Fibroblast of upper back skin (primary cell): ENCODE data around the gene SVBP.
A peak's percentile ranks its signal among the peaks of the same experiment; 100 is the strongest.
"Not testable (repeated sequence)": the region's sequence is repeated elsewhere in the genome, so short reads cannot be mapped to it uniquely, and the experiment has no call there.

ENCODE experiments used
- DNase-seq: peaks from one replicate; pipeline ENCODE4 v3.0.0-alpha.2; 2013

SVBP gene

DNA sequence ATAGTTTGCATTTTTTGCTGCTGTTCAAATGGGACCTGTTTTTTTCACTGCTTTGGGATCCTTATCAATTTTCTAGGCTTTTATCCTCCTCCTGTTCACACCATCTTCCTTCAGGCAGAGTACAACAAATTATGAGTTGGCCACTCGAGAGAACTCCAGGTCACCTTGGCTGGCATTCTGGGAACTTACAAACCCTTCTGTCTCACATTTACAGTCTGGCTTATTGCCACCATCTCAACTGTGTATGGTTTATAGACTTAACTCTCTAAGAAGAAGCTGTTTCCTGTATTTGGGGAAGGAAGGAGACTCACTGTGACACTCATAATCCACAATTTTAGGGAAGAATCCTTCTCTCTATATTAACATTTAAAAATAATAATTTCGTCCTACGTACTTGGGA, 23.8 kb upstream of the SVBP start:
- no peak for DNase-seq

DNA sequence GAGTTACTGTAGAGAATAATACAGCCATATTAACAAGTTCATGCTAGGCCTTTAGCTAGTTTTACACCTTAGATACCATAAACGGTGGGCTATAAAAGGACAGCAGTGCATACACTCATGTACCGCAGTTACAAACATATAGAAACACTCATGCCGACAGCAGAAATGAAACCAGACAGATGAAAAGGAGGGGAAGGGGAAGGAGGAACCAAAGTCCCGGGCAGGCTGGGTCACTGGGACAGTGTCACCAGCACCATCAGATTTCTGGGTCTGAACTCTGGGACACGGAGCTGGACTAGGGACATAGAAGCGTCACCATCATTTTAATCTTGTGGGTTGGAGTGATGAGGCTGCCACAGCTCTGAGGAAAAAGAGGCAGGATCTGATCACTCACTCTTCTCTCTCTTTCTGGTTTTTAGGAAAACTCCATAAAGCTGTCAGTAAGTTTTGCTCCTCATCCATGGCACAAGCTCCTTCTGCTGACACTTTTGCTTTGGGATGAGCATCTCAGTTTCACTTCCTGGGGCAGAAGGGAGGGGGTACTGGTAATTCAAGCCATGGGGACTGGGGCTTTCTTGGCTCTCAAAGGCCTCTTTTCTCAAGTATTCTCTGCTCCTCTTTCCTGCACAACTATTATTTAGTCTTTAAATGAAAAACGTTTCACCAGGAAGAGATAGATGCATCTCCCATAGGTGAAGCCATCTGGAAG, 21.4 kb upstream of the SVBP start:
- no peak for DNase-seq

DNA sequence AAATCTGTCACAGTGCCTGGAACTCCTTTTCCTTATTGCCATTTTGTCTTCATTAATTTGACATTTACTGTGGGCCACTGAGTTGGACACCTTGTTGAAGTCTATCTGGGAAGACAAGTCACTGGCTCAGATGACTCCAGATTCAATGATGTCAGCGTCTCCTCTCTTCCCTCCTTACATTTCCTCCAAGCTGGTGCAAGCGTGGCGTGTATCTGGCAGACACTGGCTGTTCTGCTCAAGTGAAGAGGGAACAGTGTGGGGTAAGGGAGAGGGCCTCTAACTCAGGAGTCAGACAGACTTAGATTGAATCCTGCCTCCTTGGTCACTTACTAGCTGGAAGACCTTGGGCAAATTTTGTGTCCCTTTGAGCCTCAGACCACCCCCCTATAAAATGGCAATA, 20.5 kb upstream of the SVBP start:
- no peak for DNase-seq

DNA sequence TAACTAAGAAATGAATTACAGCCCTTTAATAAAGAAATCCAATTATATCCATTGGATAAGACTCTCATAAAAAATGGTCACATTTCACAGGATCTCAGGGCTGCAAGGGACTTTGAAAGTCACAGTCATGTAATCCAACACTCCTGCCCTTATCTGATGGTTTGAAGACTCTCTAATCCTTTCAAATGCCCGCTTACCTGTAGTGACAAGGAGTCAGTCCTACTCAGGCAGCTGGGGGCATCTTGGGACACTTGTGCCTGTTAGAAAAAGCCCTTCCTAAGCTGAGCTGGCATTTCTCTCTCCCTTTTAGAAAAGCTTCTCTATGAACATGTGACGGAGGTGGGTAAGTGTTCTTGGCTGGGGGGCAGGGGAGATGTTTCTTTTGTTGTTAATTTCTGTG, 18.2 kb upstream of the SVBP start:
- DNase-seq, result no peak

DNA sequence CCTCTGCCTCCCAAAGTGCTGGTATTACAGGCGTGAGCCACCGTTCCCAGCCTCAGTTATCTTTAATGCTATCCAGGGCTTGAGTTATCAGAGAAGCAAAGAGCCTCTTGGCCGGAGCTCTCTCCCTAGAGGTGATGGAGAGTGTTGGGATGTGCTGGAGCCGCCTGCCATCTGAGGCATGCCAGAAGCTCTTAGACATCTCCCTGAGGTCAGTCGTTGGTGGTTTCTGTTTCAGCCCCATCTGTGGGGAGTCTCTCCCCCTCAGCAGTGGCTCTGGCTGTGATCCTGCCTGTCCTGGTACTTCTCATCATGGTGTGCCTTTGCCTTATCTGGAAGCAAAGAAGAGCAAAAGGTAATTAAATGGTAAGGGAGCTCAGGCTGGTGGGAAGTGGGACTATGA, 17.6 kb upstream of the SVBP start:
- DNase-seq, result no peak

DNA sequence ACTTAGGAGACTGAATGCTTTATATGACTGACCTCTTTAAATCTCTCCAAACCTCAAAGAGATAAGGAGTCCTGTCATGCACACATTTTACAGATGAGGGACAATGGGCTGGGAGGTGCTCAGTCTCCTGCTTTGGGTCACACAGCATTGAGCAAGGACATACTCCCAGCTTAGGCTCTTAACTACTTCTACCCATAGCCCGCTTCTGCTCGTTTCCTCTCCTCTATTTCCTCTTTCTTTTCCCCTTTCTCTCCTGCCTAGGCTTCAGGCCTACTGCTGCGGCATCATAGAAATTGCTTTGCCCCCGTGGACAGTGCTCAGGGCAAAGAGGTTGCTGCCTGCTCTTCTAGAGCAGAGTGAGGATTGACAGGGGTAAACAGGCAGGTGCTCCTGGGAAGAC, 16.8 kb upstream of the SVBP start:
- no peak for DNase-seq

DNA sequence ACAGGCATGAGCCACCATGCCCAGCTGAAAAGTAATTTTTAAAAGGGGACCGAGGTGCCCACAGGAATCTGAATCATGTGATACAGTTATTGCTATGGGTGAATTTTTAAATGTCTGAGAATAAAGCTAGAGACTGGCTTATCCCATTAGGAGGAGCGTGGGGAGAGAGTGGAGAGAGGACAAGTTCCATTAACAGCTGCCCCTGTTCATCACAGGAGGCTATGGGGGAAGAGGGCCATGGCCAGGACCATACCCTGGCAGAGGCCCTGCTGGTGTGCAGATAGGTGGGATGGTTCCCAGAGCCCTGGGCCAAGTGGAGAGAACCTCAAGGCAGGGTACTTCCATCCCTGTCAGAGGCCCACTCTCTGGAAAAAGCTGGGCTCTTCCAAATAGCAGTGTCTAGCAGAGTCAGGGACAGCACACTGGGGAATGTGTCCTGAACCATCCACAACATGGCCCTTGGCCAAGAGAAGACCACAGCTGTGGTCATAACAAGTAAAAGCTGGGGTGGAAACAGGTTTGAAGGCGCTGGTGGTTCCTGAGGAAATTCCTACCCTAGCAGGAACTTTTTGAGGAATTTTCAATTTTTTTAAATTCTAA, 15.5 kb upstream of the SVBP start:
- DNase-seq, result no peak

DNA sequence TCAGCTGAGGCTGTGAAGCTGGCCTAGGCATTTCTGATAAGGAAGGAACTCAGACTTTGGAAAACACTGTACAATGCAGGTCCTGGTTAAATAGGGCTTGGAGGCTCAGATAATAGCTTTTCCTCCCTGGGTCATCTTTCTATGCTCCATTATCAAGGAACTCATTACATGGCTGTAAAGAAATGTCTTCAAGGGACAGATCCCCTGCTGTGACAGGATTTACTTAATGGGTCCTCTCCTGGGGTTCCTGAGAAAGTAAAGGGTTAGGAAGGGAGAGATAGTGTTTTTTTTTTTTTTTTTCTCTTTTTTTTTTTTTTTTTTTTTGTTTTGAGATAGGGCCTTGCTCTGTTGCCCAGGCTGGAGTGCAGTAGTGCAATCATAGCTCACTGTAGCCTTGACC, 14.1 kb upstream of the SVBP start:
- no peak for DNase-seq

DNA sequence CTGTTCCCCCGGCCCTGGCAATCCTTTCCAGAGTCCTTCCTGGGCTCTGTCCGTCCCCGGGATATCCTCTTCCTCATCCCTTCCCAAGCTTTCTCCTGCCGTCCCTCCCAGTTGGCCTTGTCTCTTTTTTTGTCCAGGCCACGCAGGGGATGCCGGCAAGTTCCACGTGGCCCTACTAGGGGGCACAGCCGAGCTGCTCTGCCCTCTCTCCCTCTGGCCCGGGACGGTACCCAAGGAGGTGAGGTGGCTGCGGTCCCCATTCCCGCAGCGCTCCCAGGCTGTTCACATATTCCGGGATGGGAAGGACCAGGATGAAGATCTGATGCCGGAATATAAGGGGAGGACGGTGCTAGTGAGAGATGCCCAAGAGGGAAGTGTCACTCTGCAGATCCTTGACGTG, 13.4 kb upstream of the SVBP start:
- DNase-seq, result no peak

DNA sequence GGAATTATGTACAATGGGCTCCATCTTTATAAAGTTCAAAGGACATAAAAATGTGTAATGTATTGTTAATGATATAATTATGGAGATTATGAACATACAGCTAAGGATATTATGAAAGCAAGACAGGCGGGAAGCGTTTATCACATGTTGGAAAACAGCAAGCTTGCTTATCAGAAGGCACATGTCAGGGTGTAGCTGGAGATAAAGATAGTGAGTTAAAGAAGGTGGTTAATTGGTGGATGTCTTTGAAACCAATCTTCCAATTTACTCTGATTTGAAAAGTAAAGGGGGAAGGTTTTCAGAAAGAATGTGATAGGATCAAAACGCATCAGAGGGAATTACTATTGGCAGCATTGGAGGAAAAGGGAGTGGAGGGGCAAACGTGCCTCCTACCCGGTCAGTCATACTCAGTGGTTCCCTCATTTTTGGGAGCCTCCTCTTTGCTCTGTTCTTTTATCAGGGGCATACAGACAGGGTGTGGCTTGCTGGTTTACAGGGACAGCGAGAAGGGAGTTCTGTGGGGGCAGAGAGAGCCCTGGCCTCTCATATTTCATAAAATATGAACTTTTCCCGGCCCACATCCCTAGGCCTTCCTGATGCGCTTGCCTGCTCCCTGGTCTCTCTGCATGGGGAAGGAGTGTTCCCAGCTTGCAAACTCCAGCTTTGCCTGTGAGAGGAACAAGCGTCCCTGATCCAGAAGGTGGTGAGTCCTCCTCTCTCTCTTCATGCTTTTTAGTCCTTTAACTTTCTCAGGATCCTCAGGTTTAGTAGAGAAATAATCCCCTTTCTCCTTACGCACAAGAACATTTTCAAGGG, 8.0 kb upstream of the SVBP start:
- DNase-seq, result no peak

DNA sequence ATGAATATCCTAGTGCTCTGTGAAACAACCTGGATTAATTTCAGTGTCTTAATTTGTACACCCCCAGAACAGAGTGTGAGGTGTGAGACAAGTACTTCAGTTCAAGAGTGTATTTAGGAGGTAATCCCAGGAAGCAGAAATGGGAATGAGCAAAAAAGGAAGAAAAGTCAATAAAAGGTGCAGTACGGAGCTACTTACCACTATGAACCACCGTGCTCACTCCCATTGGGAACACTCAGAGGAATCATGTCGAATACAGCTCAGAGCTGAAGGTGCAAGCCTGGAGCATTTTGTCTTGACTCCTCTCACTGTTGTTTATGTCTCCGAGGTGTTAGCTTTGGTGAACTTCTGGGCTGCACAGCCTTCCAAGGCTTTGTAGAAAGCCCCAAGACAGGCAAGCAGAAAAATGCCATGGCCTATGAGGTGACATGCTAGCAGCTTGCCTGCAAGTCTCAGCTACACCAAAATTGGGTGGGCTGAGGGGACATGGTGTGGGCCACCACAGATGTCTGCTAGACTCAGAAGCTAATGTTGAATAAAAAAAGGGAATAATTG, 7.4 kb upstream of the SVBP start:
- DNase-seq, result no peak

DNA sequence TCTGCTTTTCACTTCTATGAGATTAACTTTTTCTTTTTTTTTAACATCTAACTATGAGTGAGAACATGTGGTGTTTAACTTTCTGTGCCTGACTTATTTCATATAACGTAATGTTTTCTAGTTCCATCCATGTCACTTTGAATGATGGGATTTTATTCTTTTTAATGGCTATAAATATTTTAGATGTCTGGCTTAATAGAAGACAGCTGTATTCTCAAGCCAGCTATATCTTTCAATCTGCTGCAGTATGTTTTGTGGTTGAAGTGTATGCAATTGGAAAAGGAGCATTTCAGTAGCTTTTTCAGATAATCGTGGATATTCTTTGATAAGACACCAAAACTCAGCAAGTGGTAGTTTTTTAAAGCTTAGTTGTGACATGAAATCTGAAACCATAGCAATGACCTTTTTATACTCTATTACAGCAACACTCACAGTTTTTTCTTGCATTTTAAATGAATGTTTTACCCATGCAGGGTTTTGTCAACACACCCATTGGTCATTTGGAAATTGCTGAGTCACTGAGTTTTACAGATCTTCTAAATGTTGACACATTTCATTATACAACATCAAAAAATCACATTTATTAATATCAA, 5.7 kb upstream of the SVBP start:
- DNase-seq, result peak; percentile 88

DNA sequence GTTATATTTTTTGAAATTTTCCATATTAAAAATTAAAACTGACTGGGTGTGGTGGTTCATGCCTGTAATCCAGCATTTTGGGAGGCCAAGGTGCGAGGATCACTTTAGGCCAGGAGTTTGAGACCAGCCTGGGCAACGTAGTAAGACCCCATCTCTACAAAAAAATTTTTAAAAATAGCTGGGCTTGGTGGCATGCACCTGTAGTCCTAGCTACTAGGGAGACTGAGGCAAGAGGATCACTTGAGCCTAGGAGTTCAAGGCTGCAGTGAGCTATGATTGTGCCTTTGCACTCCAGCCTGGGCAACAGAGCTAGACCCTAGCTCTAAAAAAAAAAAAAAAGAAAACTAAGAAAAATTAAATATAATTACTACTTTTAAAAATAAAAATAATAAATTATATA, 4.5 kb upstream of the SVBP start:
- no peak for DNase-seq

DNA sequence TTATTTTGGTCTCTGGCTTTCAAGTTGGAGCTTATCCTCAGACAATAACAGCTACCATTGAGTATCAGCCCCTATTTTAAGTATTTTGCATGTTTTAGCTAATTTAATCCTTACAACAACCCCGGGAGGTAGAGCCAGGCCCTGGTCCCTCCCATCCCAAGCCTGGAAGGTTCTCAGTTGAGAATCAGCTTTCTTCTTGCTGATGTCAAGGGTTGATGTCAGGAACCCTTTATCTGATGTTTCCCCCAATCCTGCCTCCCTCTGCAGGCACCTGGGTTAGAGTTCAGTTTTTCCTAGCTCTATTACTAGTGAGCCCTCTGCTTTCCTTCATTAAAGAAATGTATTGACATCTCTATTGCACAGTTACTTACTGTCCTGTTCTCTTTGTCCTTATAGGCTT, 3.6 kb upstream of the SVBP start:
- DNase-seq, result no peak

DNA sequence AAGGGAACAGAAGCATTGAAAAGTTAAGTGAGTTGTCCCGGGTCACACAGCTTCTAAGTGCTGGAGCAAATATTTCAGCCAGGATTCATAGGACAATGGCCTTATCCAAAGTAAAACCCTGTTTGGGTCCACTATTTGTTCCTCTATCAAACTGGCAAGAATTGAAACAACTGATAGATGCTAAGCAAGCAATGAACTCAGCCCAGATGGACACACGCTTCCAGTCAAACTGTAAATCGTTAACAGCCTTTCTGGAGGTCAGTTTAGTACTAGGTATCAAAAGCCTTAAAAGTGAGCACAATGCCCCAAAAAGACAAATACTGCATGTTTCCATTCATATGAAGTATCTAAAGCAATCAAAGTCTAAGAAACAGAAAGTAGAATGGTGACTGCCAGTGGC, 779 bp upstream of the SVBP start:
- DNase-seq, result no peak

DNA sequence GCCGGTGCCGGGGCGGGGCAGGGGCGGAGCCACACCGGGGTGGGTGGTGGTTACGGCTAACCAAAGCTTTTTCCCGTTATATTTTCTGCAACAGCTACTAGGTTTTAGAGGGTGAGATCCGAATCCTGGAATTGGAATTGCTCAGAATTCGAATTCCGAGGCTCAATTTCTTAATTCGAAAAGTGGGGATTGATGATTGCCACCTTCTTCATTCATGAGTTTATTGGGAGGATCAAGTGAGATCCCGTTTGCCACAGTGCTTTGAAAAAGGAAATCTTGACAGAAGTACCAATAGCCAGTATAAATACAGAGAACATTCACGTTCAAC, 207 bp upstream of the SVBP start:
- DNase-seq, result no peak

DNA sequence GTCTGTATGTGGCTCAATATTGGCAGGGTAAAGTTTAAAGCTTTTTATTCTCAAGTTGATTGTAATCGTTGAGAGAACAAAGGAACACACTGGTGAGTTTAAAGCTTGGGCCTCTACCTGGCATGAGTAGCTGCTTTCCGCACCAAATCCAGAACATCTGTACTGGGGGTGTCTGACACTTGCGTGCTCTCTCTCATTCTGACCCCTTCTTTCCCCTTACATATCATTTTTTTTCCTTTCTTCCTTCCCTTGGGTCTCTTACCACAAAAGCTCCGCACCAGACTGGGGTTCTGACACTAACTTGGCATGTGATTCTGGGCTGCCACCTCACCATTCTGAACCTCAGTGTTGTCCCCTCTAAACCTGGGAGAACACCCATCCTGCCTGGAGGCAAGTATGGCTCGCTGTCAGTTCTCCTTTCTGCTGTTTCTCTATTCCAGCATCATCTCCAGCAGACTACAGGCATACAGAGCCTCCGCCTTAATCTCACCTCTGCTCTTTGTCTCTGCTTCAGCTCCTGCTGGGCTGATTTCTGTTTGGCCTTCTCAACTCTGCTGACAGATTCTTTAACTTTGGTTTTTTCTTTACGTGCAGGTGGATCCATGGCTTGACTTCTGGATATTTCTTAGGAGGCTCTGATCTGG, 1.1 kb downstream of the SVBP start:
- DNase-seq, result no peak

DNA sequence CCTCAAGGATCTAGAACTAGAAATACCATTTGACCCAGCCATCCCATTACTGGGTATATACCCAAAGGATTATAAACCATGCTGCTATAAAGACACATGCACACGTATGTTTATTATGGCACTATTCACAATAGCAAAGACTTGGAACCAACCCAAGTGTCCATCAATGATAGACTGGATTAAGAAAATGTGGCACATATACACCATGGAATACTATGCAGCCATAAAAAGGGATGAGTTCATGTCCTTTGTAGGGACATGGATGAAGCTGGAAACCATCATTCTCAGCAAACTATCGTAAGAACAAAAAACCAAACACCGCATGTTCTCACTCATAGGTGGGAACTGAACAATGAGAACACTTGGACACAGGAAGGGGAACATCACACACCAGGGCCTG, 2.4 kb downstream of the SVBP start:
- not testable (repeated sequence) for DNase-seq

DNA sequence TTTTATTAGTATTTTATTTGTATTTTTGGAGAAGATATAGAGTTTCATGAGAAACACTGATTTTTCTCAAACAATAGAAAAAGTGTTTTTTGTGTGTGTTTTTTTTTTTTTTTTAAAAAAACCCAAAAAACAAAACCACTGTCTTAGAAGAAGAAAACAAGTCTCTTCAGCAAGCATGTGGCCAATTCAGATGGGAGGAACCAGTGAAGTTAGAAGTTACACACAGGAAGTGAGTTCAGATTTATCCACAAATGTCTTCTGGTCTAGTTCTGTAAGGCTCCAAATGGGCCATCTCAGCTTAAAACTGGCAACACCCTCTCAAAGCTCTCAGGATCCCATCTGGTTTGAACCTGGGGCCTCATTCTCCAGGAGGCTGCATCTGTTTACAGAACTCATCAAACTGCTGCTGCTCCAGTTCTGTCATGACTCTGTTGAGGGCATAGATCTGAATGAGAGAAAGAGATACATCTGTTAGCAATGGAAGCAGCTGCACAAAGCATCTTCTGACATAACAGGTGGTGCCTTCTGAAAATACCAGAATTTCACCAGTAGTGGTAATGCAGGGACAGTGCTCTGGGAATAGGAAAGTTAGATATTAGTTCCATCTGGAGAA, 10.0 kb downstream of the SVBP start:
- DNase-seq, result no peak

DNA sequence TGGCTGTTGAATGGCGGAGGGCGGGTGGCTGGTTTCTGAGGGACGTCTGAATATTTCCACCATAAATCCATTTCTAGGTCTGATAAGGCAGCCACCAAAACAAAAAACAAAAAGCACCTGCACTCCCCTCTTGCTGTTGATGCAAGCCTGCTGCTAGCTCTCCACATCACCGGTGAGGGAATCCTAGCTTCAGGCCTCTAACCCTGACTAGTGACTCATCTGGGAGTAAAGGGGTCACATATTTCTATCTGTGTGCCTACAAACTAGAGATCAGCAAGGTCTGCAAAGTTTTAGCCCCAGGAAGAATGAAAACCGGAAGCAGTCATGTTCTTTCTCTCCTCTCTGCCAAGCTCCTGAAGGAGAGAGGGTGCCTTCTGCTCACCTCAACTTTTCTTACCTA, 10.6 kb downstream of the SVBP start:
- DNase-seq, result no peak

DNA sequence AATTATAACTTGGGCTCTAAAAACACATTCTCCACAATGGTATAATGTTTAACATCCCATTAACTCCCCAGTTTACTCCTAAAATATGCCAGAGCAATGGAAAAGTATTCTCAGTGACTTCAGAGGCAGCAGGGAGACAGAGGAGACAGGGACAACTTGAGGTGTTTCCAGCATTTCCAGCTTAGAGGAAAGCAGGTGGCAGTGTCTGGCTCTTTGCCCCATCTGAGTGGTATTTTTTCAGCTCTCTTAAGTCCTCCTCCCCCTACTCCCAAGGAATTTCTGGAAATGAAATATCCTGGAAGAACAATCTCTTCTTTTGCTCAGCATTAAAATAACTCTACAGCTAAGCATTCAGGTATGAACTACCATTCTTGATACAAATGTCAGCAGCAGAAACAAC, 11.0 kb downstream of the SVBP start:
- peak; percentile 6 for DNase-seq

DNA sequence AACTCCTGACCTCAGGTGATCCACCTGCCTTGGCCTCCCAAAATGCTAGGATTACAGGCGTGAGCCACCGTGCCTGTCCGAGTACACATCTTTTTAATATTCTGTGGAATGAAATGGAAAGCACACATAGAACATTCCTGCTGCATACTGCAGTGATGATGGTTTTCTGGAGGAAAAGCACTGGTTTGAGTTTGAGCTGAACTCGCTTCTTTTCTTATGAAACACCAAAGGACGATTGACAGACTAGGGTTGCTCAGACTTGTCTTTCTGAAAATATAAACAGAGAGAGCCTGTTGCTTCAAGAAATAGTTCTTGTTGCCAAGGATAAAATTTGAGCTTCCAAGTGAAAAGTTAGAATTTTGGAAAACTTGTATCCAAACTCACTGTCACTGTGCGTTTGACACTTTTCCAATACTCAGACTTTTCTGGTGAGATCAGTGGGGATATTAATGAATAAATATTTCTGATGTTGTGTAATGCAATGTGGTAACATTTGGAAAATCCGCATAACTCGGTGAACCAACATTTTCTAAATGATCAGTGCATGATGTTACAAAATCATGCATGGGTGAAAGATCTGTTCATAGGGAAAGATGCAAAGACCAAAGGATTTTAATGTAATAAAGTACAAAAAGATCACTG, 15.2 kb downstream of the SVBP start:
- peak; percentile 43 for DNase-seq
